PFSK-1 (cell line): ENCODE measurements around the gene DGCR8.

Source experiments
- FOXP2 ChIP-seq: optimal IDR thresholded peaks from 2 replicates; pipeline ENCODE3; 2011; ENCODE audit warnings: borderline replicate concordance, control low read depth, inconsistent platforms; ENCODE audit not compliant: insufficient read depth; ENCODE audit errors: extremely low read length, extremely low read depth
- POLR2AphosphoS5 ChIP-seq: IDR thresholded peaks from 2 replicates; pipeline ENCODE4 v1.6.1; 2012; ENCODE audit warnings: low read depth, mild to moderate bottlenecking, control low read depth, low read length, moderate library complexity
- REST ChIP-seq, 2 experiments: IDR thresholded peaks; 2 replicates each; pipeline versions ENCODE4 v1.6.1 to v1.8.0; 2011 to 2012; ENCODE audit warnings: low read depth in 2 of 2, low read length in 2 of 2, control low read depth in 1 of 2, inconsistent platforms in 1 of 2, mild to moderate bottlenecking in 1 of 2, moderate library complexity in 1 of 2; ENCODE audit not compliant: insufficient read depth in 1 of 2
- SIN3A ChIP-seq: IDR thresholded peaks from 2 replicates; pipeline ENCODE4 v1.6.1; 2012; ENCODE audit warnings: mild to moderate bottlenecking, low read length, moderate library complexity, borderline replicate concordance; ENCODE audit not compliant: insufficient read depth
- TAF1 ChIP-seq: IDR thresholded peaks from 2 replicates; pipeline ENCODE4 v1.6.1; 2012; ENCODE audit warnings: low read length, control low read depth, borderline replicate concordance; ENCODE audit not compliant: insufficient read depth

Gene DGCR8

GRCh38 chr22:20129747-20130014 is 49.6 kb downstream of the DGCR8 start:
- TF ChIP-seq TAF1 (no peak), REST (IDR thresholded peaks at IDR 0.05; ENCODE audit: insufficient read depth in 1 of 2, low read depth in 2 of 2, low read length in 2 of 2) (no peak), POLR2AphosphoS5 (no peak), SIN3A (no peak), FOXP2 (no peak)

GRCh38 chr22:20130319-20130718 is 50.3 kb downstream of the DGCR8 start:
- no peak for TF ChIP-seq SIN3A
- no peak for TF ChIP-seq POLR2AphosphoS5
- no peak for TF ChIP-seq TAF1
- no peak for TF ChIP-seq FOXP2
- no peak for TF ChIP-seq REST (IDR thresholded peaks at IDR 0.05; ENCODE audit: insufficient read depth in 1 of 2, low read depth in 2 of 2, low read length in 2 of 2)

GRCh38 chr22:20130731-20131596 is 50.9 kb downstream of the DGCR8 start:
- TF ChIP-seq POLR2AphosphoS5: no peak
- no peak for TF ChIP-seq FOXP2
- no peak for TF ChIP-seq REST (IDR thresholded peaks at IDR 0.05; ENCODE audit: insufficient read depth in 1 of 2, low read depth in 2 of 2, low read length in 2 of 2)
- no peak for TF ChIP-seq TAF1
- no peak for TF ChIP-seq SIN3A

DNA sequence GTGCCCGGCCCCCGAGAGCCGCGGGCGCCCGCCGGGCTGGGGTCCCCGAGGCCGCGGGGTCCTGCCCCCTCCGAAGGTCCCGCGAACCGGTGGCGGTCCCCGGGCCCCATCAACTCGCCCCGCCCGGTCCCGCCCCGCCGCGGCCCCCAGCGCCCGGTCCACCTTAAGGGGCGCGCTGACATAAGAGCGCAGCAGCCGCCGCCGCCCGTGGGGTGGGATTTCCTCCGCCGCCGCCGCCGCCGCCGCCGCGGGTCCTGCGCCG is 51.5 kb downstream of the DGCR8 start, which contains the start of gene ZDHHC8:
Gene ZDHHC8, plus strand, starts transcription at position 208 of the 262 bp plus-strand sequence. CDS start 144 bp downstream, outside the sequence.
- TF ChIP-seq FOXP2 (no peak), POLR2AphosphoS5 (no peak), SIN3A (no peak), REST (IDR thresholded peaks at IDR 0.05; ENCODE audit: insufficient read depth in 1 of 2, low read depth in 2 of 2, low read length in 2 of 2) (no peak), TAF1 (no peak)
